Measurements from ENCODE around the gene GARIN5A. TPM values are rescaled to one million over a fixed set of nuclear protein-coding genes. Genes with fewer than 3 reads are reported as not detected.
A peak's percentile ranks its signal among the peaks of the same experiment; 100 is the strongest.

The GARIN5A gene
- total and polyA plus RNA-seq, 9 of the 15 experiments (the other 6 are each of a cell fraction or from before 2014, with no cell fraction given): 0.10 to 0.82 (median 0.23) TPM; not detected in 2

DNA sequence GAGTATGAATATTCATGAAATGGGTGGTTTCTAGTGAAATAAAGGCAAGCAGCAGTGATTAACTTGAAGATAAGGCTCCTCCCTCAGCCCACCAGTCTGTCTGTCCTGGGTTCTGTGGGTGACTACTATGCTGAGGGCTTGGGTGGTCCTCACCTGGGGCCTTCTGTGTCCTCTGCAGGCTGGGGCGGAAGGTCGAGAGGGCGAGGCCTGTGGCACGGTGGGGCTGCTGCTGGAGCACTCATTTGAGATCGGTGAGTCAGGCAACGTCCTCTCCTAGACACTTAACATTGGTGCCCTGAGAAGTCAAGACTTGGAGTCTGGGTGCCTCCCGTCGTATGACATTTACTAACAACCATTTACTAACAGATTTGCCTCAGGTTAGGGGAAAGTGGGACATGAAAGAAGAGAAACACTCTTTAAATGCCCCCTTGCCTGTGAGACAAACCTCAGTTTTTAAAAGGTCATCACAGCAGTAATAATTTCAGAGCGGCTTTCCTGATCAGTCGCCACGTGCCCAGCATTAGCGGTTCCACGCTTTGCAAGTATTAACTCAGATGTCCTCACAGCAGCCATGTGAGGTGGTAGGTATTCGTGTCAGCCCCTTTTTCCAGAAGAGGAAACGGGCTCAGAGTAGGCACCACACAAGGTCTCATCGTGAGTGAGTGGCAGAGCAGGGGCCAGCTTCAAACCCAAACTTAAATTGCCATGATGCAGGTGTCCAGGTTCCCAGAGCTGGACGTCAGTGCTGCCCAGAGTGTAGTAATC is 1.3 kb upstream of the GARIN5A start:
- CTCF ChIA-PET (ENCODE audit: low intra/inter-chr PET ratio): no interaction called here
- WGBS (ENCODE audit: insufficient coverage, low coverage, missing lambda C conversion rate): 75% methylated on average over 12 of the region's 17 CpGs

More for the DNA sequence above, 1.3 kb upstream of the GARIN5A start:
- Histone ChIP-seq H4K20me1 (replicated peaks; ENCODE audit: control insufficient read depth, insufficient read depth, low read length) (peaks cover 7% of the 10 kb centered on the region; the same call in 1 of the 2 replicates), H3K4me1 (replicated peaks in 1 of 2; ENCODE audit: control insufficient read depth in 2 of 2, insufficient read depth in 2 of 2, low read length in 2 of 2) (peaks cover 5 to 56% of the 10 kb centered on the region in 2 experiments; a peak in 4 of 5 replicates), H3K9me1 (ENCODE audit: control insufficient read depth, insufficient read depth, low read length) (no peaks in the 10 kb centered on the region), H3K4me2 (ENCODE audit: insufficient read depth, low read length) (peak overlapping the region; percentile 88; the same call in 1 of the 2 replicates), H3K27me3 (ENCODE audit: control insufficient read depth in 2 of 2, insufficient read depth in 2 of 2, low read length in 2 of 2) (no peaks in the 10 kb centered on the region; a peak in 1 of 5 replicates), H3K9me3 (replicated peaks; ENCODE audit: control insufficient read depth, insufficient read depth, low read depth, low read length) (no peaks in the 10 kb centered on the region), H3K4me3 (no peak overlapping the region), H3K9ac (ENCODE audit: insufficient read depth in 1 of 2, low read depth in 2 of 2, low read length in 2 of 2) (peak overlapping the region; percentile 67 to 87; a peak in 3 of 4 replicates), H2AFZ (ENCODE audit: low read depth, low read length) (no peak overlapping the region), H3K27ac (ENCODE audit: extremely low read depth, low read depth, low read length) (no peak overlapping the region), H3K79me2 (ENCODE audit: control insufficient read depth, insufficient read depth, low read length) (peaks cover 25% of the 10 kb centered on the region), H3K36me3 (ENCODE audit: control insufficient read depth, insufficient read depth, low read length) (peaks cover 45% of the 10 kb centered on the region; the same call in 1 of the 3 replicates)
- intact Hi-C loops (cut with micrococcal nuclease) (no loop called here), in situ Hi-C loops (cut with MboI) (no loop called here)
- FAIRE-seq: peak; percentile 61
- TF ChIP-seq GTF2F1 (IDR thresholded peaks at IDR 0.05; ENCODE audit: low read depth, low read length) (no peak), KAT2B (IDR thresholded peaks at IDR 0.05; ENCODE audit: low read depth, low read length) (no peak), RBM17 (IDR thresholded peaks at IDR 0.05; ENCODE audit: borderline replicate concordance, low read depth, low read length) (no peak), FOS (IDR thresholded peaks at IDR 0.05; ENCODE audit: extremely low read depth, insufficient read length) (no peak), SMARCA4 (IDR thresholded peaks at IDR 0.05) (no peak)
- TF ChIP-seq, protein P1, sequence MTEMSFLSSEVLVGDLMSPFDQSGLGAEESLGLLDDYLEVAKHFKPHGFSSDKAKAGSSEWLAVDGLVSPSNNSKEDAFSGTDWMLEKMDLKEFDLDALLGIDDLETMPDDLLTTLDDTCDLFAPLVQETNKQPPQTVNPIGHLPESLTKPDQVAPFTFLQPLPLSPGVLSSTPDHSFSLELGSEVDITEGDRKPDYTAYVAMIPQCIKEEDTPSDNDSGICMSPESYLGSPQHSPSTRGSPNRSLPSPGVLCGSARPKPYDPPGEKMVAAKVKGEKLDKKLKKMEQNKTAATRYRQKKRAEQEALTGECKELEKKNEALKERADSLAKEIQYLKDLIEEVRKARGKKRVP (CRISPR knock-in tag; IDR thresholded peaks at IDR 0.05): no peak
- DNase-seq (ENCODE audit: extremely low read depth in 1 of 4, low spot score in 3 of 4): no peak
- POLR2A ChIA-PET: interaction anchor here (0.6 to 0.9 kb wide), 4 partner anchors 8 to 102 kb away, joined by 3 to 5 read pairs (median 4); partner anchors contain the start of gene NR1H2
- no TSS peak for BruUV-seq (replicated peaks)
- ATAC-seq: no peak
